Heart left ventricle (tissue), 16 donors: ENCODE results near the gene CCDC196. TPM values are rescaled to one million over a fixed set of nuclear protein-coding genes. Genes with fewer than 3 reads are reported as not detected.

Source experiments
- ATAC-seq, 4 donors: fragments of 200-7000 bp; cut with Tn5 transposase; one replicate each; pipeline ENCODE4 v1.9.1; 2020 to 2022; ENCODE audit warnings: moderate library complexity in 4 of 4, mild to moderate bottlenecking in 3 of 4, moderate number of reproducible peaks in 1 of 4
- DNase-seq, 5 donors: peaks; one replicate each; pipeline ENCODE4 v3.0.0-alpha.2; 2020
- H3K27ac ChIP-seq, 12 donors: fragments of 200-600 bp; sonication (generic) in 4 of 12; one replicate each; pipeline versions ENCODE4 v1.5.0 to v1.8.0; 2016 to 2022; ENCODE audit warnings: mild to moderate bottlenecking in 2 of 12
- H3K27me3 ChIP-seq, 9 donors: fragments of 200-600 bp; sonication (generic) in 2 of 9; one replicate each; pipeline versions ENCODE4 v1.5.1 to v1.8.0; 2016 to 2022; ENCODE audit warnings: mild to moderate bottlenecking in 3 of 9
- H3K36me3 ChIP-seq, 9 donors: fragments of 200-600 bp; sonication (generic) in 2 of 9; one replicate each; pipeline versions ENCODE4 v1.5.0 to v1.8.0; 2018 to 2022; ENCODE audit warnings: mild to moderate bottlenecking in 2 of 9
- H3K4me1 ChIP-seq, 12 donors: fragments of 200-600 bp; sonication (generic) in 4 of 12; one replicate each; pipeline versions ENCODE4 v1.5.0 to v1.8.0; 2016 to 2022; ENCODE audit warnings: mild to moderate bottlenecking in 3 of 12
- H3K4me3 ChIP-seq, 12 donors: fragments of 200-600 bp; sonication (generic) in 4 of 12; one replicate each; pipeline versions ENCODE4 v1.5.0 to v1.8.0; 2017 to 2022; ENCODE audit warnings: mild to moderate bottlenecking in 9 of 12, moderate library complexity in 4 of 12
- H3K9me3 ChIP-seq, 12 donors: fragments of 200-600 bp; sonication (generic) in 4 of 12; one replicate each; pipeline versions ENCODE4 v1.5.0 to v1.8.0; 2016 to 2022; ENCODE audit warnings: mild to moderate bottlenecking in 1 of 12
- CTCF ChIP-seq, 12 donors: fragments of 200-600 bp; sonication (generic) in 4 of 12; IDR thresholded peaks; one replicate each; pipeline versions ENCODE4 v1.5.0 to v1.8.0; 2018 to 2022; ENCODE audit warnings: antibody characterized with exemption in 12 of 12, mild to moderate bottlenecking in 5 of 12
- POLR2A ChIP-seq, 2 donors: fragments of 450-650 bp; IDR thresholded peaks; one replicate each; pipeline ENCODE4 v1.6.1; 2017; ENCODE audit warnings: antibody characterized with exemption in 2 of 2, mild to moderate bottlenecking in 2 of 2, moderate library complexity in 2 of 2
- WGBS, 4 donors: extraction: QIAGEN DNeasy Blood & Tissue Kit in 2 of 4; methylation state at CpG; one replicate each; pipeline versions ENCODE4 v1.1.5 to v1.1.7; 2013 to 2018; 5-methylcytosine and 5-hydroxymethylcytosine counted together
- intact Hi-C, 10 donors: fragments of 100-400 bp; cut with DNase I; formaldehyde crosslinking; loops; one replicate each; pipeline versions ENCODE4 v1.11.1 to v1.14.2; 2022
- long read RNA-seq, 3 donors: library from polyadenylated mRNA; unstranded; transcript quantifications; one replicate each; pipeline ENCODE4 v2.0.0, GENCODE V29; 2020 to 2021
- polyA plus RNA-seq, 2 donors: library from polyadenylated mRNA; stranded (reverse); fragments of 200-250 nt; gene quantifications; one replicate each; pipeline ENCODE4 v1.2.3, GENCODE V29; 2013
- total RNA-seq, 9 donors: library from RNA; depleted of rRNA in 2 of 9; stranded (reverse); fragments of >200 nt in 2 of 9; fragmentation: NEBNext Ultra II Directional in 3 of 9; extraction: Animal tissue kit (Norgen Biotek cat#: 25700) in 3 of 9; gene quantifications; one replicate each; pipeline versions ENCODE4 v1.1.0 to v1.2.4, GENCODE V29; 2016 to 2023
- donor health status: ischemic (EF 13 %, LVEDD 7.1; RV severe dilation, severe dysfunction).
- donor health status: healthy with polysubstance abuse.
- donor health status: DM: no; HTN: yes; CAD: no.
- donor health status: DM: no; HTN: no; CAD: no.
- donor health status: ischemic (EF 25% LVEDD 6.9; RV normal size, moderate dysfunction).
- donor health status: ischemic (EF 25% LVEDD 5.7; RV mildly dilated, moderate dysfunction).
- donor health status: healthy.
- donor health status: DM: yes; HTN: yes; CAD: no.
- donor health status: ischemic (EF 35%, LVEDD 5.7; RV mildly dilated, moderate dysfunction).
- donor health status: nonischemic (EF 11% LVEDD 7.7; RV severe dilation, severe dysfunction).
- donor health status: DM: yes; HTN: yes; CAD: no.
- donor health status: PGD.
- donor health status: ischemic (EF 29% LVEDD 5.4; RV normal size, mild dysfunction).
- donor health status: nonischemic (EF 23%, LVEDD 6.1; RV moderate dilation, normal function).

Gene CCDC196
- total RNA-seq (not detected), polyA plus RNA-seq (not detected)
- long read RNA-seq, donor 1: 0 reads
- long read RNA-seq, donor 2: 0 reads
- long read RNA-seq, donor 3: 0 reads

DNA sequence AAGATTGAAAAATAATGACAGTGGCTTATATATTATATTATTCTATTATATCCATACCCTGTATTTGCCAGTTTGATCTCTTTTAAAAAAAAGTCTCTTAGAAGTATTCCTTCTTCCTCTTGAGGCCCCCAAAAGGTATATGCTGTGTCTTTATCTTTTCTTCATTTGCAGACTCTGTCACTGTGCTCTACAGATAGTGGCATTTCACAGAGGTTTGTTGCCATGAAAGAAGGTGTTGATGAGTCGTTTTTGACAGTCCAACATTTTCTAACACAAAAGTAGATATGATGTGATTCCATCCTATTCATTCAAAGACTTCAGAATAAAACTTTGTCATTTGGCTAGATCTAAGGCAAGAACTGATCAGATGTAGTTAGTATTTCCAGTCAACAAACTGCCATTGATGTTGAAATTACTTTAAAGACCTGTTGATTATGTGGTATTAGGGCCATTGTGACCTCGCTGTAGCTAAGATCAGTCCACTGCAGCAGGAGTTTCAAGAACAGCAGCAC is at the start of gene CCDC196:
TSS of gene CCDC196 (plus strand) at position 462 of the 512 bp plus-strand sequence. CDS start 132 bp downstream, outside the sequence.
- Histone ChIP-seq H3K27me3 (no peaks in the 10 kb centered on the region), H3K9me3 (no peaks in the 10 kb centered on the region), H3K4me3 (no peak within 1 kb of the TSS), H3K4me1 (peaks cover 0 to 30% (median 12%) of the 10 kb centered on the region in 12 donors), H3K27ac (no peak within 1 kb of the TSS), H3K36me3 (no peaks in the 10 kb centered on the region)
- WGBS, 4 donors: 74 to 85% (median 79%) methylated on average over 2 of the region's 2 CpGs
- intact Hi-C loops: no loop called here
- DNase-seq (no peak), ATAC-seq (no peak)
- no peak for TF ChIP-seq POLR2A (IDR thresholded peaks at IDR 0.05)
- no peak for TF ChIP-seq CTCF (IDR thresholded peaks at IDR 0.05)

GRCh38 chr14:66440801-66441200 is 45.4 kb upstream of the CCDC196 start:
- Histone ChIP-seq H3K27me3 (no peaks in the 10 kb centered on the region), H3K4me1 (no peaks in the 10 kb centered on the region), H3K9me3 (peaks cover 0 to 39% (median 18%) of the 10 kb centered on the region in 12 donors), H3K27ac (no peak overlapping the region), H3K36me3 (no peaks in the 10 kb centered on the region), H3K4me3 (no peak overlapping the region)
- TF ChIP-seq POLR2A (IDR thresholded peaks at IDR 0.05) (no peak), CTCF (IDR thresholded peaks at IDR 0.05) (no peak)
- ATAC-seq (no peak), DNase-seq (no peak)
- intact Hi-C loops: no loop called here
- WGBS, 4 donors: 80 to 85% (median 82%) methylated on average over 5 of the region's 5 CpGs

DNA sequence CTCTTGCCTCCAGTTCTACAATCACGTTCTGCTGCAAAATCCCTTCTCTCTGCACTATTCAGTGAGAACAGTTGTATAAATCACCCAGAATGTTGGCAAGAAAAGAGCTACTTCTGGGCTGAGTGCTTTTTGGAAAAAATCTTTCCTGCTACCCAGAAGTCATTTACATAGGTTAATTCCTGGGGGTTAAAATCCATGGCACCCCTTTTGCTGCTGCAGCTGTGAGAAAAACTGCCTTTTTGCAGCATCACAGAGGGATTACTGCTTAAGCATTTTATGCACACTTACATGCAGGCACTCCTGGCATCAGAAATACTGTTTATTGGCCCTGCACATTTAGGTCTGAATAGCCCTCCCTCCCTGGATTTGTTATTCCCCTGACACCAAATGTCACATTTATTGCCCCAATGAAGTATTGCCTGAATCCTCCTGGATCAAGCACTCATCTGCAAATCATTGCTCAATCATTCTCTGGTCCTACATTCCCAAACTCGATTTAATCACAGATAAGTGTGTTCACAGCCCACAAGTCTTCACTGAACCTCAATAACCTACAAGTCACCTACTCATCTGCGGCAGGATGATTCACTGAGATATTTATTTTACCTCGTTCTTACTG is 43.1 kb upstream of the CCDC196 start:
- ATAC-seq: no peak
- 58 to 80% (median 73%) methylated on average over 4 of the region's 4 CpGs for WGBS, 4 donors
- no peak for TF ChIP-seq POLR2A (IDR thresholded peaks at IDR 0.05)
- no peak for TF ChIP-seq CTCF (IDR thresholded peaks at IDR 0.05)

GRCh38 chr14:66443785-66444184 is 42.4 kb upstream of the CCDC196 start:
- no peak for DNase-seq
- Histone ChIP-seq H3K27ac (no peak overlapping the region), H3K9me3 (peaks cover 0 to 21% (median 8%) of the 10 kb centered on the region in 12 donors), H3K36me3 (no peaks in the 10 kb centered on the region), H3K27me3 (no peaks in the 10 kb centered on the region), H3K4me3 (no peak overlapping the region), H3K4me1 (no peaks in the 10 kb centered on the region)
- TF ChIP-seq POLR2A (IDR thresholded peaks at IDR 0.05): no peak
- no peak for TF ChIP-seq CTCF (IDR thresholded peaks at IDR 0.05)
- ATAC-seq: no peak
- intact Hi-C loops: no loop called here
- WGBS, 4 donors: 52 to 76% (median 62%) methylated on average over 2 of the region's 2 CpGs

More for the DNA sequence above, 43.1 kb upstream of the CCDC196 start:
- H3K36me3 ChIP-seq: no peaks in the 10 kb centered on the region
- no peak overlapping the region for H3K4me3 ChIP-seq
- no peak overlapping the region for H3K27ac ChIP-seq
- DNase-seq: no peak
- H3K4me1 ChIP-seq: no peaks in the 10 kb centered on the region
- intact Hi-C loops: no loop called here
- no peaks in the 10 kb centered on the region for H3K27me3 ChIP-seq
- H3K9me3 ChIP-seq: peaks cover 0 to 28% (median 15%) of the 10 kb centered on the region in 12 donors
